Neuronal stem cell (in vitro differentiated cells): ENCODE results near the gene EIF4E1B.
A peak's percentile ranks its signal among the peaks of the same experiment; 100 is the strongest.

ENCODE experiments used
- DNase-seq: peaks from one replicate; pipeline ENCODE4 v3.0.0-alpha.2; 2013; ENCODE audit warnings: low spot score
- H2AFZ ChIP-seq: one replicate; pipeline ENCODE4 v1.6.1; 2013; ENCODE audit warnings: mild to moderate bottlenecking, low read length, inconsistent platforms
- H2AK5ac ChIP-seq: 2 replicates; pipeline ENCODE4 v1.6.1; 2013; ENCODE audit warnings: low read depth, mild to moderate bottlenecking, inconsistent platforms, low read length, moderate library complexity, mixed read lengths
- H2BK120ac ChIP-seq: 2 replicates; pipeline ENCODE4 v1.6.1; 2013; ENCODE audit warnings: low read depth, mild to moderate bottlenecking, inconsistent platforms, low read length, moderate library complexity, mixed read lengths
- H2BK12ac ChIP-seq: one replicate; pipeline ENCODE4 v1.6.1; 2013; ENCODE audit warnings: low read length, inconsistent platforms
- H2BK15ac ChIP-seq: 2 replicates; pipeline ENCODE4 v1.6.1; 2013; ENCODE audit warnings: mild to moderate bottlenecking, low read length, inconsistent platforms, mixed read lengths
- H2BK5ac ChIP-seq: one replicate; pipeline ENCODE4 v1.6.1; 2013; ENCODE audit warnings: inconsistent platforms, mild to moderate bottlenecking, low read length, moderate library complexity
- H3K14ac ChIP-seq: one replicate; pipeline ENCODE4 v1.6.1; 2013; ENCODE audit warnings: low read length, inconsistent platforms
- H3K18ac ChIP-seq: 2 replicates; pipeline ENCODE4 v1.6.1; 2013; ENCODE audit warnings: low read length, inconsistent platforms
- H3K23ac ChIP-seq: 2 replicates; pipeline ENCODE4 v1.6.1; 2013; ENCODE audit warnings: low read depth, mild to moderate bottlenecking, mixed read lengths, low read length, inconsistent platforms; ENCODE audit not compliant: poor library complexity
- H3K27ac ChIP-seq: replicated peaks from 3 replicates; pipeline ENCODE4 v1.5.1; 2013; ENCODE audit warnings: low read length, inconsistent platforms
- H3K27me3 ChIP-seq, 3 experiments: 2 replicates each; pipeline ENCODE4 v1.6.1; 2013; ENCODE audit warnings: low read length in 3 of 3, mild to moderate bottlenecking in 2 of 3, inconsistent platforms in 1 of 3, low read depth in 1 of 3, mixed read lengths in 1 of 3, moderate library complexity in 1 of 3; ENCODE audit not compliant: control insufficient read depth in 3 of 3, insufficient read depth in 3 of 3
- H3K36me3 ChIP-seq, 2 donors: replicated peaks in 1 of 2; 2 replicates each; pipeline ENCODE4 v1.6.1; 2013; ENCODE audit warnings: low read length in 2 of 2; ENCODE audit not compliant: control insufficient read depth in 2 of 2, insufficient read depth in 2 of 2
- H3K4ac ChIP-seq: 2 replicates; pipeline ENCODE4 v1.6.1; 2013; ENCODE audit warnings: inconsistent platforms, mild to moderate bottlenecking, low read length, moderate library complexity
- H3K4me1 ChIP-seq, 2 donors: 1 replicate in 1 of 2; 2 replicates in 1 of 2; pipeline ENCODE4 v1.6.1; 2013; ENCODE audit warnings: low read length in 2 of 2, low read depth in 1 of 2; ENCODE audit not compliant: control insufficient read depth in 2 of 2, insufficient read depth in 1 of 2
- H3K4me2 ChIP-seq: one replicate; pipeline ENCODE4 v1.6.1; 2013; ENCODE audit warnings: mild to moderate bottlenecking, low read length, inconsistent platforms; ENCODE audit not compliant: insufficient read depth, poor library complexity, severe bottlenecking
- H3K4me3 ChIP-seq, 2 donors: 2 replicates each; pipeline ENCODE4 v1.5.1; 2013; ENCODE audit warnings: low read length in 2 of 2, mild to moderate bottlenecking in 2 of 2, inconsistent platforms in 1 of 2, moderate library complexity in 1 of 2
- H3K79me1 ChIP-seq: one replicate; pipeline ENCODE4 v1.6.1; 2013; ENCODE audit warnings: low read depth, mild to moderate bottlenecking, inconsistent platforms, low read length, moderate library complexity
- H3K9ac ChIP-seq: one replicate; pipeline ENCODE4 v1.6.1; 2013; ENCODE audit warnings: mild to moderate bottlenecking, low read depth, low read length, inconsistent platforms; ENCODE audit not compliant: poor library complexity
- H3K9me3 ChIP-seq, 2 donors: replicated peaks in 1 of 2; 2 replicates each; pipeline versions ENCODE3 to v1.6.1; 2013; ENCODE audit warnings: low read length in 2 of 2, mild to moderate bottlenecking in 2 of 2, inconsistent platforms in 1 of 2, low read depth in 1 of 2, mixed read lengths in 1 of 2, moderate library complexity in 1 of 2; ENCODE audit not compliant: control insufficient read depth in 2 of 2, insufficient read depth in 1 of 2
- H4K8ac ChIP-seq: one replicate; pipeline ENCODE4 v1.6.1; 2013; ENCODE audit warnings: low read depth, mild to moderate bottlenecking, inconsistent platforms, low read length, moderate library complexity
- H4K91ac ChIP-seq: one replicate; pipeline ENCODE4 v1.6.1; 2013; ENCODE audit warnings: low read length, low read depth, mild to moderate bottlenecking, inconsistent platforms; ENCODE audit not compliant: poor library complexity
- WGBS, 2 donors: extraction: QIAGEN DNeasy Blood & Tissue Kit; methylation state at CpG; one replicate each; pipeline ENCODE4 v1.1.7; 2013; ENCODE audit warnings: missing lambda C conversion rate in 2 of 2, mixed read lengths in 1 of 2; ENCODE audit not compliant: insufficient read length in 2 of 2, insufficient replicate concordance in 1 of 2; ENCODE audit errors: extremely low coverage in 2 of 2; 5-methylcytosine and 5-hydroxymethylcytosine counted together

The EIF4E1B gene

GRCh38 chr5:176644878-176645670 is 14.6 kb downstream of the EIF4E1B start:
- Histone ChIP-seq H3K9ac (peak overlapping the region; percentile 54), H3K79me1 (peaks cover 2% of the 10 kb centered on the region), H3K4me2 (no peak overlapping the region), H4K8ac (no peak overlapping the region), H3K4me1 (peaks cover 4 to 19% of the 10 kb centered on the region in 2 donors), H2AFZ (no peak overlapping the region), H3K18ac (peak overlapping the region; percentile 74), H3K4me3 (no peak overlapping the region), H2BK15ac (peak overlapping the region; percentile 88), H3K36me3 (no peaks in the 10 kb centered on the region), H2BK12ac (peak overlapping the region; percentile 75), H4K91ac (no peak overlapping the region), H3K14ac (no peak overlapping the region), H3K4ac (peak overlapping the region; percentile 6), H2BK120ac (peak overlapping the region; percentile 85), H3K9me3 (no peaks in the 10 kb centered on the region), H3K23ac (no peak overlapping the region), H2BK5ac (peak overlapping the region; percentile 80), H2AK5ac (peak overlapping the region; percentile 78), H3K27ac (no peak overlapping the region), H3K27me3 (peaks cover 0 to 59% (median 4%) of the 10 kb centered on the region in 3 experiments)
- no peak for DNase-seq
- WGBS, 2 donors: no CpG with 5 or more reads among the region's 22 CpGs

DNA sequence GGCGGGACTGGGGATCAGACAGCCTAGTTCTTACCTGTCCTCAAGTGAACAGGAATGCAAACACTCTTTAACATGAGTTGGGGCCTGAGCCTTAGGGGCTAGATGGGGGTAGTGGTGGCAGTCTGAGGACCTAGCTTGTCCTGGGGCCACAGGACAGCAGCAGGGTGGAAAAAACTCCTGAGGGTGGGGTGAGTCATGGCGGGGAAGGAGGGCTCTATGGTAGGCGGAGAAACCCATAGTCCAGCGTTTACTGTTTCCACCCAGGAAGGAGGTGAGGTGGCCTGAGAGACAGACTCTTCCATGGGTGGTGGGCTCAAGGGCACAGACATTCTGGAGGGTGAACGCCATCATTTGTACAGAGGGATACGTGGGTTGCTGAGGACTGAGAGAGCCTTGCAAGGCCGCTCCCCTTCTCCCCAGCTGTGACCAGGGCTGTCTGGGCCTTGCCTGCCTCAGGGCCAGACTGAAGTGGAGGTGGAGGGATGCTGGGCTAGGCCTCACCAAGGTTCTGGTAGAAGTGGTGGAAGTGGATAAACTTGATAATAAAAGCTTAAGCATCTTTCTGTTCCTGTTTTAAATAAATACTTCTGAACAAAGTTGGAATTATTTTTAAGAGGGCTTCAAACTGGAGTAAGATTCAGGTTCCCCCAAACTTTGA is 15.7 kb downstream of the EIF4E1B start:
- Histone ChIP-seq H3K4ac (no peak overlapping the region), H3K14ac (no peak overlapping the region), H3K27me3 (peaks cover 0 to 50% (median 4%) of the 10 kb centered on the region in 3 experiments), H3K4me2 (no peak overlapping the region), H3K4me1 (peaks cover 4 to 19% of the 10 kb centered on the region in 2 donors), H4K8ac (peak overlapping the region; percentile 75), H2BK5ac (peak overlapping the region; percentile 80), H3K79me1 (peaks cover 5% of the 10 kb centered on the region), H3K27ac (no peak overlapping the region), H2AFZ (peak overlapping the region; percentile 92), H3K9me3 (no peaks in the 10 kb centered on the region), H2AK5ac (peak overlapping the region; percentile 94), H3K4me3 (no peak overlapping the region), H3K23ac (no peak overlapping the region), H2BK12ac (peak overlapping the region; percentile 98), H2BK15ac (peak overlapping the region; percentile 88), H3K9ac (no peak overlapping the region), H3K36me3 (no peaks in the 10 kb centered on the region), H4K91ac (no peak overlapping the region), H2BK120ac (no peak overlapping the region), H3K18ac (peak overlapping the region; percentile 96)
- DNase-seq: no peak
- WGBS, 2 donors: no CpG with 5 or more reads among the region's 7 CpGs

- H3K27ac ChIP-seq: no peak overlapping the region
- peak overlapping the region; percentile 68 for H3K23ac ChIP-seq
- peaks cover 4 to 19% of the 10 kb centered on the region in 2 donors for H3K4me1 ChIP-seq
- no peak overlapping the region for H2BK120ac ChIP-seq
- peak overlapping the region; percentile 92 for H2AFZ ChIP-seq
- no peaks in the 10 kb centered on the region for H3K9me3 ChIP-seq
- H2BK15ac ChIP-seq: peak overlapping the region; percentile 53
- no peak overlapping the region for H3K14ac ChIP-seq
- peak overlapping the region in 1 of 2 donors; percentile 51 for H3K4me3 ChIP-seq
- peak overlapping the region; percentile 93 for H4K8ac ChIP-seq
- H4K91ac ChIP-seq: peak overlapping the region; percentile 89
- H3K4me2 ChIP-seq: peak overlapping the region; percentile 47
- peaks cover 5% of the 10 kb centered on the region for H3K79me1 ChIP-seq
- H3K18ac ChIP-seq: peak overlapping the region; percentile 96
- H3K4ac ChIP-seq: peak overlapping the region; percentile 93
- peak overlapping the region; percentile 6 for H2AK5ac ChIP-seq
- H2BK5ac ChIP-seq: peak overlapping the region; percentile 80
- H3K9ac ChIP-seq: peak overlapping the region; percentile 78
- H3K27me3 ChIP-seq: peaks cover 0 to 45% (median 4%) of the 10 kb centered on the region in 3 experiments
- DNase-seq: no peak
- no peaks in the 10 kb centered on the region for H3K36me3 ChIP-seq
- WGBS, 2 donors: no CpG with 5 or more reads among the region's 11 CpGs
- H2BK12ac ChIP-seq: no peak overlapping the region
These were observed 16.2 kb downstream of the EIF4E1B start for GRCh38 chr5:176646707-176647029.
